K562 (cell line): ENCODE results near the gene LGALS13. TPM values are rescaled to one million over a fixed set of nuclear protein-coding genes. Genes with fewer than 3 reads are reported as not detected.

Experiments
- ATAC-seq: fragments of 200-7000 bp; cut with Tn5 transposase; 3 replicates; pipeline ENCODE4 v1.9.1; 2020; ENCODE audit warnings: moderate library complexity
- BruUV-seq: library from RNA; stranded (reverse); fragments of 400-500 nt; replicated peaks from 2 replicates; lab custom pipeline; 2021; lab: Mats Ljungman, UMichigan
- CTCF ChIA-PET: fragments of 300-600 bp; formaldehyde crosslinking; extraction: SDS; loops from one replicate; lab custom pipeline; 2021; ENCODE audit warnings: low intra/inter-chr PET ratio; lab: Yijun Ruan, JAX
- POLR2A ChIA-PET: fragments of 300-600, 350-650 bp; sonication (Branson Sonifier 250); formaldehyde crosslinking; extraction: SDS; loops from one replicate; lab custom pipeline; 2021; ENCODE audit warnings: antibody characterized with exemption, inconsistent platforms; lab: Yijun Ruan, JAX
- DNase-seq, 4 experiments: peaks; one replicate each; pipeline versions ENCODE4 v3.0.0 to v3.0.0-alpha.2; 2011 to 2018; ENCODE audit warnings: low spot score in 3 of 4, mixed read lengths in 3 of 4; ENCODE audit errors: extremely low read depth in 1 of 4
- FAIRE-seq: peaks from 2 replicates; lab custom pipeline; 2011; peaks lifted over from hg19 to GRCh38; lab: Jason Lieb, UNC
- H2AFZ ChIP-seq: 2 replicates; pipeline ENCODE4 v1.6.0; 2011; ENCODE audit warnings: low read depth, low read length, control low read depth, inconsistent platforms
- H3K27ac ChIP-seq: fragments of 200-600 bp; 3 replicates; pipeline ENCODE4 v1.8.0; 2011; ENCODE audit warnings: low read depth, mild to moderate bottlenecking, control low read depth, inconsistent platforms, low read length, moderate library complexity, mixed read lengths; ENCODE audit errors: extremely low read depth
- H3K27me3 ChIP-seq, 2 experiments: fragments of 300-600 bp in 1 of 2; 2 replicates in 1 of 2; 3 replicates in 1 of 2; pipeline versions ENCODE4 v1.6.0 to v1.8.0; 2011; ENCODE audit warnings: inconsistent platforms in 2 of 2, low read length in 2 of 2, mild to moderate bottlenecking in 1 of 2, mixed read lengths in 1 of 2, moderate library complexity in 1 of 2; ENCODE audit not compliant: control insufficient read depth in 2 of 2, insufficient read depth in 2 of 2
- H3K36me3 ChIP-seq: fragments of 300-600 bp; 3 replicates; pipeline ENCODE4 v1.8.0; 2011; ENCODE audit warnings: mild to moderate bottlenecking, low read length, inconsistent platforms; ENCODE audit not compliant: control insufficient read depth, insufficient read depth
- H3K4me1 ChIP-seq, 2 experiments: fragments of 200-600 bp in 1 of 2; replicated peaks in 1 of 2; 2 replicates in 1 of 2; 3 replicates in 1 of 2; pipeline versions ENCODE4 v1.5.1 to v1.8.0; 2011; ENCODE audit warnings: inconsistent platforms in 2 of 2, low read length in 2 of 2, mild to moderate bottlenecking in 1 of 2, mixed read lengths in 1 of 2, moderate library complexity in 1 of 2; ENCODE audit not compliant: control insufficient read depth in 2 of 2, insufficient read depth in 2 of 2
- H3K4me2 ChIP-seq: 2 replicates; pipeline ENCODE4 v1.6.1; 2011; ENCODE audit warnings: low read length, control low read depth, inconsistent platforms, mixed read lengths; ENCODE audit not compliant: insufficient read depth
- H3K4me3 ChIP-seq: fragments of 200-600 bp; sonication (generic), shearing (Covaris generic); 2 replicates; pipeline ENCODE4 v1.5.1; 2016; ENCODE audit warnings: control low read depth, inconsistent platforms
- H3K79me2 ChIP-seq: fragments of 200-600 bp; 3 replicates; pipeline ENCODE4 v1.8.0; 2011; ENCODE audit warnings: low read length, inconsistent platforms; ENCODE audit not compliant: control insufficient read depth, insufficient read depth
- H3K9ac ChIP-seq, 2 experiments: 2 replicates each; pipeline versions ENCODE4 v1.6.0 to v1.6.1; 2011; ENCODE audit warnings: low read depth in 2 of 2, low read length in 2 of 2, control low read depth in 1 of 2, inconsistent platforms in 1 of 2, mild to moderate bottlenecking in 1 of 2, mixed read lengths in 1 of 2; ENCODE audit not compliant: insufficient read depth in 1 of 2
- H3K9me1 ChIP-seq: one replicate; pipeline ENCODE4 v1.6.0; 2011; ENCODE audit warnings: inconsistent platforms, mild to moderate bottlenecking, low read length, moderate library complexity; ENCODE audit not compliant: control insufficient read depth, insufficient read depth
- H3K9me3 ChIP-seq: replicated peaks from 2 replicates; pipeline ENCODE4 v1.5.1; 2011; ENCODE audit warnings: low read depth, low read length, inconsistent platforms; ENCODE audit not compliant: control insufficient read depth, insufficient read depth
- H4K20me1 ChIP-seq: replicated peaks from 2 replicates; pipeline ENCODE4 v1.6.1; 2011; ENCODE audit warnings: low read length, inconsistent platforms, mixed read lengths; ENCODE audit not compliant: control insufficient read depth, insufficient read depth
- EGR1 ChIP-seq: fragments of 450-650 bp; conservative IDR thresholded peaks from 2 replicates; pipeline ENCODE4 v1.6.1; 2017; ENCODE audit warnings: mild to moderate bottlenecking
- FIP1L1 ChIP-seq: fragments of 200-400 bp; formaldehyde crosslinking; IDR thresholded peaks from 2 replicates; pipeline ENCODE4 v1.6.1; 2018; ENCODE audit warnings: mild to moderate bottlenecking, low read depth, low read length; ENCODE audit not compliant: poor library complexity, severe bottlenecking
- LCOR ChIP-seq: sonication (generic); formaldehyde crosslinking; IDR thresholded peaks from 2 replicates; pipeline ENCODE4 v1.8.0; 2022; ENCODE audit warnings: mild to moderate bottlenecking, missing genetic modification reagents
- MAFF ChIP-seq: IDR thresholded peaks from 2 replicates; pipeline ENCODE4 v1.6.1; 2012; ENCODE audit warnings: low read length, improper control_type of control experiment
- MXD1 ChIP-seq: fragments of 250-450 bp; sonication (Bioruptor Pico); IDR thresholded peaks from 2 replicates; pipeline ENCODE4 v1.8.0; 2021; ENCODE audit warnings: borderline replicate concordance, mild to moderate bottlenecking, moderate library complexity; ENCODE audit not compliant: poor library complexity, severe bottlenecking
- MYNN ChIP-seq, 2 experiments: sonication (generic); formaldehyde crosslinking in 1 of 2; IDR thresholded peaks; 2 replicates each; pipeline versions ENCODE4 v1.5.0 to v1.6.1; 2016 to 2020; ENCODE audit warnings: antibody characterized with exemption in 1 of 2, missing genetic modification reagents in 1 of 2
- PKNOX1 ChIP-seq: fragments of 450-650 bp; IDR thresholded peaks from 2 replicates; pipeline ENCODE4 v1.6.1; 2016
- PTBP1 ChIP-seq: fragments of 200-400 bp; formaldehyde crosslinking; IDR thresholded peaks from 2 replicates; pipeline ENCODE4 v1.6.1; 2017; ENCODE audit warnings: low read depth, low read length
- SMAD4 ChIP-seq: fragments of 250-450 bp; sonication (Bioruptor Pico); conservative IDR thresholded peaks from 2 replicates; pipeline ENCODE4 v1.8.0; 2021; ENCODE audit warnings: inconsistent platforms, mild to moderate bottlenecking, moderate library complexity
- SNRNP70 ChIP-seq: fragments of 200-400 bp; formaldehyde crosslinking; optimal IDR thresholded peaks from 2 replicates; pipeline ENCODE3; 2017; ENCODE audit warnings: low read depth, low read length
- TAF15 ChIP-seq: fragments of 200-400 bp; formaldehyde crosslinking; IDR thresholded peaks from 2 replicates; pipeline ENCODE4 v1.6.1; 2017; ENCODE audit warnings: mild to moderate bottlenecking, low read depth, low read length, moderate library complexity
- TBP ChIP-seq: optimal IDR thresholded peaks from 2 replicates; pipeline ENCODE3; 2011; ENCODE audit warnings: low read depth, low read length, improper control_type of control experiment
- THRB ChIP-seq: fragments of 450-650 bp; formaldehyde crosslinking; conservative IDR thresholded peaks from 2 replicates; pipeline ENCODE4 v1.4.0; 2022; ENCODE audit warnings: mild to moderate bottlenecking, missing genetic modification characterization
- ZFPM2 ChIP-seq: fragments of 250-450 bp; sonication (Bioruptor Pico); IDR thresholded peaks from 2 replicates; pipeline ENCODE4 v1.5.1; 2022; ENCODE audit warnings: mild to moderate bottlenecking
- ZNF584 ChIP-seq: fragments of 200-800 bp; sonication (Bioruptor generic); IDR thresholded peaks from 2 replicates; pipeline ENCODE4 v1.6.1; 2016; ENCODE audit warnings: low read depth, mild to moderate bottlenecking, missing genetic modification characterization, missing compliant biosample characterization
- WGBS: fragments of 100-300 bp; shearing (Covaris generic); methylation state at CpG from one replicate; pipeline ENCODE4 v1.1.6; 2016; ENCODE audit warnings: low coverage, mixed read lengths; ENCODE audit not compliant: insufficient coverage; ENCODE audit errors: missing lambda C conversion rate; 5-methylcytosine and 5-hydroxymethylcytosine counted together
- in situ Hi-C: fragments of 300-500 bp; cut with MboI; formaldehyde crosslinking; loops from 4 replicates; pipeline ENCODE4 v1.15.0; 2018; ENCODE audit warnings: inconsistent platforms, mixed read lengths
- intact Hi-C: fragments of 100-400 bp; cut with micrococcal nuclease; formaldehyde crosslinking; loops from 2 replicates; pipeline ENCODE4 v1.14.2; 2022
- polyA plus RNA-seq, 8 experiments: library from polyadenylated mRNA; depleted of rRNA in 4 of 8; stranded (reverse) in 5 of 8; unstranded in 3 of 8; fragments of >200 nt; fragmentation: Nextera tagmentation in 2 of 8; fragmentation: Illumina TruSeq in 1 of 8; extraction: Ambion mirVana in 2 of 8; extraction: Trizol in 1 of 8; gene quantifications; 2 replicates each; pipeline versions ENCODE4 v1.2.1 to v1.2.3, GENCODE V29; 2011 to 2014; ENCODE audit warnings: inconsistent platforms in 1 of 8, missing spikeins in 1 of 8
- total RNA-seq, 7 experiments: library from RNA; depleted of rRNA in 6 of 7; stranded (reverse); fragments of >200 nt in 6 of 7; fragmentation: Illumina TruSeq in 2 of 7; extraction: Trizol in 2 of 7; gene quantifications; 2 replicates each; pipeline versions ENCODE4 v1.2.1 to v1.2.3, GENCODE V29; 2011 to 2021; ENCODE audit warnings: low replicate concordance in 1 of 7

The LGALS13 gene
- total and polyA plus RNA-seq, 9 of the 15 experiments (the other 6 are each of a cell fraction or from before 2014, with no cell fraction given): 0.11 to 0.43 TPM; not detected in 7

- 2% methylated on average over 6 of the region's 6 CpGs for WGBS
- Histone ChIP-seq H2AFZ (no peak overlapping the region), H3K9ac (no peak overlapping the region), H3K9me3 (no peaks in the 10 kb centered on the region), H3K27me3 (peaks cover 12 to 21% of the 10 kb centered on the region in 2 experiments; a peak in 4 of 5 replicates), H3K9me1 (no peaks in the 10 kb centered on the region), H3K4me3 (no peak overlapping the region), H3K36me3 (no peaks in the 10 kb centered on the region), H3K4me1 (no peaks in the 10 kb centered on the region), H3K4me2 (no peak overlapping the region), H4K20me1 (no peaks in the 10 kb centered on the region), H3K27ac (no peak overlapping the region), H3K79me2 (no peaks in the 10 kb centered on the region)
- CTCF ChIA-PET: no interaction called here
- no TSS peak for BruUV-seq
- intact Hi-C loops (loop anchor here (10.0 kb wide), 1 partner anchor 206 kb away; no protein-coding TSS in a partner anchor), in situ Hi-C loops (no loop called here)
- no peak for FAIRE-seq
- no peak for DNase-seq
- TF ChIP-seq THRB (CRISPR knock-in tag) (no peak), MAFF (no peak), PTBP1 (no peak), TAF15 (no peak), PKNOX1 (no peak), EGR1 (no peak), ZFPM2 (CRISPR knock-in tag) (no peak), SNRNP70 (no peak), ZNF584 (CRISPR knock-in tag) (no peak), SMAD4 (CRISPR knock-in tag) (no peak), MXD1 (CRISPR knock-in tag) (no peak), LCOR (CRISPR knock-in tag) (no peak), FIP1L1 (no peak), MYNN (IDR thresholded peaks at IDR 0.05) (no peak), MYNN (CRISPR knock-in tag; IDR thresholded peaks at IDR 0.05) (no peak), TBP (no peak)
- ATAC-seq: no peak
- POLR2A ChIA-PET: no interaction called here
Measured at GRCh38 chr19:39558624-39559117, 43.7 kb upstream of the LGALS13 start.
